ENCODE measurements around the gene IER3IP1. TPM values are rescaled to one million over a fixed set of nuclear protein-coding genes. Genes with fewer than 3 reads are reported as not detected.

The IER3IP1 gene
- total RNA-seq (1 to 10 TPM; 3.5 to 8.6 (median 7.3) TPM), total RNA-seq (4.8 to 51.6 (median 13.7) reads per million in 29 experiments)
- total RNA-seq (2013) = 14.1 TPM

GRCh38 chr18:47175898-47176575, at the start of gene IER3IP1:
TSS of gene IER3IP1 (minus strand) at chr18:47176364. CDS start at chr18:47176277, 87 bp downstream.
- H3K4me1 Mint-ChIP-seq = peaks cover 0 to 7% (median 5%) of the 10 kb centered on the region in 3 donors
- no peaks in the 10 kb centered on the region for H3K36me3 Mint-ChIP-seq
- H3K27ac Mint-ChIP-seq = peak within 1 kb of the TSS; percentile 36 to 79
- H3K36me3 ChIP-seq (ENCODE audit: control insufficient read depth in 2 of 2, extremely low read depth in 1 of 2, insufficient read depth in 1 of 2, low read length in 1 of 2) = peaks cover 0 to 3% of the 10 kb centered on the region in 2 donors
- H3K4me1 ChIP-seq (ENCODE audit: control insufficient read depth in 1 of 2, extremely low read depth in 1 of 2, insufficient read depth in 2 of 2, low read length in 2 of 2) = peaks cover 6 to 23% of the 10 kb centered on the region in 2 experiments
- DNase-seq (peak; percentile 68 to 90 (median 83)), ATAC-seq (replicated peaks in 1 of 4) (peak; percentile 92 to 95 (median 94))
- H3K27ac ChIP-seq (ENCODE audit: low read length) = peak within 1 kb of the TSS; percentile 34
- H3K27me3 ChIP-seq (replicated peaks in 1 of 2; ENCODE audit: control insufficient read depth in 2 of 2, extremely low read depth in 1 of 2, insufficient read depth in 2 of 2, low read length in 1 of 2) = no peaks in the 10 kb centered on the region
- ChIA-PET POLR2A (no interaction called here), CTCF (no interaction called here)
- no peaks in the 10 kb centered on the region for H3K9me3 Mint-ChIP-seq
- H3K9me3 ChIP-seq = no peaks in the 10 kb centered on the region
- H3K27me3 Mint-ChIP-seq = no peaks in the 10 kb centered on the region
- H3K4me3 Mint-ChIP-seq = peak within 1 kb of the TSS; percentile 15 to 63 (median 40)
- WGBS (ENCODE audit: insufficient coverage) = under 1% methylated on average over 47 of the region's 48 CpGs
- peak within 1 kb of the TSS; percentile 91 to 95 for H3K4me3 ChIP-seq (ENCODE audit: control insufficient read depth in 1 of 2, extremely low read depth in 1 of 2, low read length in 1 of 2)

- Mint-ChIP-seq H3K4me3 (no peak overlapping the region), H3K27me3 (peaks cover 42 to 48% of the 10 kb centered on the region in 2 donors), H3K27ac (no peak overlapping the region), H3K9me3 (no peaks in the 10 kb centered on the region), H3K36me3 (no peaks in the 10 kb centered on the region), H3K4me1 (peaks cover 0 to 2% (median 0%) of the 10 kb centered on the region in 3 donors)
- Histone ChIP-seq H3K4me3 (ENCODE audit: control insufficient read depth in 1 of 2, extremely low read depth in 1 of 2, low read length in 1 of 2) (no peak overlapping the region), H3K27me3 (replicated peaks in 1 of 2; ENCODE audit: control insufficient read depth in 2 of 2, extremely low read depth in 1 of 2, insufficient read depth in 2 of 2, low read length in 1 of 2) (peaks cover 7% of the 10 kb centered on the region in 2 experiments), H3K4me1 (ENCODE audit: control insufficient read depth in 1 of 2, extremely low read depth in 1 of 2, insufficient read depth in 2 of 2, low read length in 2 of 2) (no peaks in the 10 kb centered on the region), H3K9me3 (no peaks in the 10 kb centered on the region), H3K27ac (ENCODE audit: low read length) (no peak overlapping the region), H3K36me3 (ENCODE audit: control insufficient read depth in 2 of 2, extremely low read depth in 1 of 2, insufficient read depth in 1 of 2, low read length in 1 of 2) (no peaks in the 10 kb centered on the region)
- ChIA-PET CTCF (interaction anchor here in 1 of 2 donors (1.2 to 2.9 kb wide), 4 partner anchors 9 to 532 kb away, joined by 3 to 11 read pairs (median 4); no protein-coding TSS in a partner anchor), POLR2A (no interaction called here)
- WGBS (ENCODE audit: insufficient coverage) = 20% methylated on average over 1 of the region's 5 CpGs
- DNase-seq = peak in 1 of 35 experiments; percentile 34
- ATAC-seq (replicated peaks in 1 of 4) = no peak
These were observed 39.5 kb upstream of the IER3IP1 start for GRCh38 chr18:47215554-47216138.

DNA sequence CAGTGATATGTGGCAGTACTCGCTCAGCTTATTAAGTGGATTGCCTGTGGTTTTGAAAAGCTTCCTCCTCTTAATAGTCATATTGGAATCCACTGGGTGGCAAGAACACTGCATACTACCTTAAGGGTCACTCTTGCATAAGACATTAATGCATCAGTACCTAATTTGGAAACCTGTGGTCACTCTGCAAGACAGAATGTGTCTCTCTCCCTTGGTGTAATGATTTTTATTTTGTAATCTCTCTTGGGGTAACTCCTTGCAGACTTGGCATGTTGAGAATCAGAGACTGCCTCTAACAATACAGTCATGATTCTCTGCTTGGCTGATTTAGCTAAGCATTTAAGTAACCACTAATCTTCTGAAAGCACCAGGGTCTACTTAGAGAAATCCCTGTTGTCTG, 33.0 kb upstream of the IER3IP1 start:
- WGBS (ENCODE audit: insufficient coverage) = no CpG with 5 or more reads among the region's 1 CpG
- DNase-seq (no peak), ATAC-seq (replicated peaks in 1 of 4) (no peak)
- Histone ChIP-seq H3K9me3 (no peaks in the 10 kb centered on the region), H3K4me1 (ENCODE audit: control insufficient read depth in 1 of 2, extremely low read depth in 1 of 2, insufficient read depth in 2 of 2, low read length in 2 of 2) (no peaks in the 10 kb centered on the region), H3K36me3 (ENCODE audit: control insufficient read depth in 2 of 2, extremely low read depth in 1 of 2, insufficient read depth in 1 of 2, low read length in 1 of 2) (no peaks in the 10 kb centered on the region), H3K27ac (ENCODE audit: low read length) (no peak overlapping the region), H3K27me3 (replicated peaks in 1 of 2; ENCODE audit: control insufficient read depth in 2 of 2, extremely low read depth in 1 of 2, insufficient read depth in 2 of 2, low read length in 1 of 2) (peaks cover 4 to 7% of the 10 kb centered on the region in 2 experiments), H3K4me3 (ENCODE audit: control insufficient read depth in 1 of 2, extremely low read depth in 1 of 2, low read length in 1 of 2) (no peak overlapping the region)
- Mint-ChIP-seq H3K4me3 (no peak overlapping the region), H3K27ac (no peak overlapping the region), H3K9me3 (no peaks in the 10 kb centered on the region), H3K27me3 (peaks cover 42 to 63% of the 10 kb centered on the region in 2 donors), H3K4me1 (no peaks in the 10 kb centered on the region), H3K36me3 (no peaks in the 10 kb centered on the region)
- ChIA-PET CTCF (interaction anchor here (0.7 to 1.4 kb wide), 3 partner anchors 52 to 1113 kb away, joined by 3 to 6 read pairs (median 4); no protein-coding TSS in a partner anchor), POLR2A (no interaction called here)

DNA sequence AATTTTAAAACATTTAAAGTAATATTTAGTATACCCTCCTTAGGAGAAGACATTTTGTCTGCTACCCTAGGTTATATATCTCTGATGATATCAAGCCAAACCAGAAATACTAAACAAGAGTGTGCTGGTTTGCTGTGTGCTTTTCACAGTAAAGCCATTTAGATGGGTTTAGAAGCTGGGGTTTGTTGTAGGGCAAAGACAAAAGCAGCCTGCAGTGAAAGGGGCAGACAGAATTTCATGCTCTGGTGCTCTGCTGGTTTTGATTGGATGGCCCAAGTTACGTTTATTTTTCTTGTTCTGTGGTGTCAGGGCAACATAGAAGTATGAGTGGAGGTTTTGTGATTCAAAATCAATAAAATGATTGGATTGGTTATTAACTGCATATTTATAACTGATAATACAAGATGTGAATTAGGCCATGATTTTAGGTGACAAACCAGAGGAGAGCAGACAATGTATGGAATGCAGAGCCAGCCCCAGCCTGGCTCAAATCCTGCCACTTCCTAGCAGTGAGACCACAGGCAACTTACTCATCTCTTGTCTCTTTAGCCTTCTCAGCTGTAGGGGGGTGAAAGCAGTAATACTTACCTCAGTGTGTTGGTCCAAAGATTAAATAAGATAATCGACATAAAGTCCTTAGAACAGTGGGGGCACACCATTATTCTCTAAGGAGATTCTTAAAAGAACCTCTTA, 30.9 kb upstream of the IER3IP1 start:
- Mint-ChIP-seq H3K36me3 (no peaks in the 10 kb centered on the region), H3K9me3 (no peaks in the 10 kb centered on the region), H3K27ac (no peak overlapping the region), H3K4me1 (no peaks in the 10 kb centered on the region), H3K4me3 (no peak overlapping the region), H3K27me3 (peaks cover 27 to 56% of the 10 kb centered on the region in 2 donors)
- Histone ChIP-seq H3K27me3 (replicated peaks in 1 of 2; ENCODE audit: control insufficient read depth in 2 of 2, extremely low read depth in 1 of 2, insufficient read depth in 2 of 2, low read length in 1 of 2) (peaks cover 0 to 7% of the 10 kb centered on the region in 2 experiments), H3K9me3 (no peaks in the 10 kb centered on the region), H3K4me1 (ENCODE audit: control insufficient read depth in 1 of 2, extremely low read depth in 1 of 2, insufficient read depth in 2 of 2, low read length in 2 of 2) (no peaks in the 10 kb centered on the region), H3K27ac (ENCODE audit: low read length) (no peak overlapping the region), H3K4me3 (ENCODE audit: control insufficient read depth in 1 of 2, extremely low read depth in 1 of 2, low read length in 1 of 2) (no peak overlapping the region), H3K36me3 (ENCODE audit: control insufficient read depth in 2 of 2, extremely low read depth in 1 of 2, insufficient read depth in 1 of 2, low read length in 1 of 2) (no peaks in the 10 kb centered on the region)
- WGBS (ENCODE audit: insufficient coverage) = no CpG with 5 or more reads among the region's 2 CpGs
- ChIA-PET POLR2A (no interaction called here), CTCF (interaction anchor here (0.7 to 1.0 kb wide), 2 partner anchors 9 to 108 kb away, joined by 3 read pairs; no protein-coding TSS in a partner anchor)
- ATAC-seq (replicated peaks in 1 of 4) (no peak), DNase-seq (no peak)

GRCh38 chr18:47204908-47205522, 28.9 kb upstream of the IER3IP1 start:
- DNase-seq (peak in 27 of 35 experiments; percentile 3 to 65 (median 24)), ATAC-seq (replicated peaks in 1 of 4) (peak in 1 of 4 experiments; percentile 43)
- H3K9me3 Mint-ChIP-seq = no peaks in the 10 kb centered on the region
- Histone ChIP-seq H3K4me3 (ENCODE audit: control insufficient read depth in 1 of 2, extremely low read depth in 1 of 2, low read length in 1 of 2) (no peak overlapping the region), H3K4me1 (ENCODE audit: control insufficient read depth in 1 of 2, extremely low read depth in 1 of 2, insufficient read depth in 2 of 2, low read length in 2 of 2) (no peaks in the 10 kb centered on the region), H3K27ac (ENCODE audit: low read length) (no peak overlapping the region), H3K27me3 (replicated peaks in 1 of 2; ENCODE audit: control insufficient read depth in 2 of 2, extremely low read depth in 1 of 2, insufficient read depth in 2 of 2, low read length in 1 of 2) (peaks cover 0 to 2% of the 10 kb centered on the region in 2 experiments), H3K36me3 (ENCODE audit: control insufficient read depth in 2 of 2, extremely low read depth in 1 of 2, insufficient read depth in 1 of 2, low read length in 1 of 2) (no peaks in the 10 kb centered on the region), H3K9me3 (no peaks in the 10 kb centered on the region)
- H3K27me3 Mint-ChIP-seq = peaks cover 12 to 41% of the 10 kb centered on the region in 2 donors
- CTCF ChIA-PET = interaction anchor here (0.6 to 2.8 kb wide), 19 partner anchors 10 to 563 kb away, joined by 3 to 16 read pairs (median 4); partner anchors contain the start of gene HDHD2 (in 1 of the 2)
- H3K4me3 Mint-ChIP-seq = no peak overlapping the region
- H3K27ac Mint-ChIP-seq = no peak overlapping the region
- no peaks in the 10 kb centered on the region for H3K36me3 Mint-ChIP-seq
- POLR2A ChIA-PET = interaction anchor here in 1 of 2 donors (0.6 kb wide), 1 partner anchor 1037 kb away, joined by 3 read pairs; no protein-coding TSS in a partner anchor
- no peaks in the 10 kb centered on the region for H3K4me1 Mint-ChIP-seq
- WGBS (ENCODE audit: insufficient coverage) = 56% methylated on average over 1 of the region's 3 CpGs
